Measurements from ENCODE around the gene LRRTM1.

LRRTM1 gene

DNA sequence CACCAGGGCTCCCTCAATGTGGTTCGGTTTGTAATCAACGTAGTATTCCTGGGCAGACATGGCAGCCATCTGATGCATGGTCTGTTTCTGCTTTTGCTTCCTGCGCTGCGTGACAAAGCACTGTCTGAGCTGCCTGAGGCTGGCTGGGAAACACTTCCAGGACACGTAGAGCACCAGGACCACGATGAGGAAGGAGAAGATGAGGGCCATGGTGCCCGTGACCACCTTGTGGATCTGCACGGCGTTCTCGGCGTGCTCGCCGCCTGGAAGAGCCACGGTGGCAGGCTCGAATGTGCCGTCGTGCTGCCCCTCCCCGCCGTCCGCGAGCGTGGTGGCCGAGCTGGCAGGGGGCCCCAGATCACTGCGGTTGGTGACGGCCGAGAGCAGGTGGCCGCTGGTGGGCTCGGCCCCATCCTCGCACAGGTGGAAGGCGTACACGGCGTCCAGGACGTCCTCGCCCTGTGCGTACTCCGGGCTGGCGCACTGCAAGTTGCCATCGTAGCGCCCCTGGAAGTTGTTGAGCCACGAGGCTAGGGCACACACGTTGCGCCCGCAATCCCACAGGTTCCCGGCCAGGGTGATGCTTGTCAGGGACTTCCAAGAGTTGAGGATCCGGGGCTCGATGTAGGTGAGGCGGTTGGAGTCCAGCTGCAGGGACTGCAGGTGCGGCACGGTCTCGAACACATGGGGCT lies 2.1 kb downstream of the LRRTM1 start:
- no peak for DNase-seq

- DNase-seq, result no peak
Measured at GRCh38 chr2:80302001-80302313, 2.6 kb downstream of the LRRTM1 start.

DNA sequence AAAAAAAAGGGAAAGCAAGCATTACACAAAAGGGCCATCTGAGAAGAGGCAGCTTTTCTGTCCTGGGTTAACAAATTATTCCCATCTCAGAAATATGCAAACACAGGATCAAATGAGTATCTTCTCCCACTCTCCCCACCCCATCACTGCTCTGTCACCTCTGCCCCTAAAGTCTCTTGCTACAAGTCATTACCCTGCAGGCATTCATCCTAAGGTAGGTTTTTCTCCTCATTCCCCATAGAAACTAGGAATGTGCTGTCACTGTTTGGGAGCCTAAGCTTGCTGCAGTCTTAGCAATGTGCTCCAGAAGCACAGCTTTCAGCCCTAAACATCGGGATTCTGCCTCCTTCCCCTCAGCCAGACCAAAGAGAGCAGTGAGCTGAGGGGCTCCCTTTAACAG lies 3.6 kb downstream of the LRRTM1 start:
- DNase-seq, result no peak

DNA sequence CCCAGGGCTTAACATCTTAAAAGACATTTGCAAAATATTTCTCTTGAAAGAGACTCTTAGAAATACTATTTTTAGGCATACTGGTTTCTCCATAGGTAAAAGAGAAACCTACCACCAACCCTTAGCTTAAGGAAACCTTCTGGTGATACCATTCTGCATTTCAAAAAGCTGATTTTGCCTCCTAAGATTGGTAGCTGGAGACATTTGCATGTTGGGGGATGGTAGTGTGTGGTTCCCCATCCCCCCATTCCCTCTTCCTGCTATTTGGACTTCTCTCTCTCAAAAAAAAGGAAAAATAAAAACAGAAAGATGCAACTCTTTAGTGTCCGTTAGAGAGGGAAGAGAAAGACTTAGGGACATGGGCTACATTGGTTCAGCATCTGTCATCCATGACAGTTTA lies 4.2 kb downstream of the LRRTM1 start:
- DNase-seq, result no peak

GRCh38 chr2:80299661-80300060 lies 4.9 kb downstream of the LRRTM1 start:
- no peak for DNase-seq

GRCh38 chr2:80298954-80299353 lies 5.6 kb downstream of the LRRTM1 start:
- DNase-seq, result no peak

DNA sequence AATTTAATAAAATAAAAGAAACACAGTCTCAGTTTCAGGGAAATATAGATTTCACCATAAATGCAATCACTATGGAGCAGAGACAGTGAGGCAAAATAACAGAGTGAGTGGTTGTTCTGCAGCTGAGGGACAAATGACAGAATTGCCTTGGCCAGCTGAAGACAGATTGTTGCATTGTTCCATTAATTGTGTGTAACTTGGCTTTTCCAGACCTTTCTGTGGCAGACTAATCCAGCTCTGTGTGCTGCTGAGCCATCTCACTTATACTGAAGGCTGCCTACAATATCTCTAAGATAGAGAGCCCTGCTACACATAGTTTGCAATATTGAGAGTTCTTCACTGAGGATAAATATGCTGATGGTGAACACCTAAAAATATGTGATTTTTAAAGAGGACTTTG lies 11.5 kb downstream of the LRRTM1 start:
- DNase-seq, result no peak

DNA sequence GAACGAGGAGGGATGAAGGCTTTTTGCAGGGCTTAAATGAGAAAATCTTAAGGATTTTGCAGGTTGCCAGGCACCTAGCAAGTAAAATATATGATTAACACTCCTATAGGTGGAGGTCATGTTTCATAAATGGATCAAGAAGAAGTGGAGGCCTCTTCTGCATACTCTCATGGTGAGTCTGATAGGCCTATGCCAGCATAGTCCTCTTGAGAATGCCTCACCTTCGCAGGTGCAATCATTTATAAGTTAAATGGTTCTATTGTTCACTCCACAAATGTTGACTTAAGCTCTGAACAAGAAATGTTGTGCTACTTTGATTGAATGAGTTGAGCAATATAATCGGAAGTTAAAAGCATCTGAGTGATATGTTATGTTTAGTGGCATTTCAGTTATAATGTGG lies 12.1 kb downstream of the LRRTM1 start:
- no peak for DNase-seq

- DNase-seq, result no peak
Measured at GRCh38 chr2:80291656-80292055, 12.9 kb downstream of the LRRTM1 start.

GRCh38 chr2:80288576-80288975 lies 16.0 kb downstream of the LRRTM1 start:
- no peak for DNase-seq

DNA sequence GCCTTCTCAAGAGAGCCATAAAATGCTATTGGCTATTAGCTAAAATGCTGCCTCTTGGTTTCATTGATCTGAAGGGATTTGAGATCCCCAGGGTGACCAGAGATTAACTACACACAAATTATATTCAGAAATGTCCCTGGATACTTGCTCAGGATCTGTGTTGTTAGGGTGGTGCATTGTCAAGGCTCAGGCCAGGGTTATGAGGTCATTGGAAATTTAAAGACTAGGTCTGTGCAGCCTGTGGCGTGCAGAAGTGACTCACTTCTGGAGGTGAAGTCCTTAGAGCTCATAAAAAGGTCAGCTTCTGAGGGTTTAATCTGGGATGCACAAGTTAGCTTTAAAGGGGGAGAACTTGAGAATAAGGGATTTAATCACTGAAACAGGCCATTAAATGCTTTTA lies 23.5 kb downstream of the LRRTM1 start:
- no peak for DNase-seq

GRCh38 chr2:80280598-80280997 lies 24.0 kb downstream of the LRRTM1 start:
- no peak for DNase-seq

- no peak for DNase-seq
Measured at GRCh38 chr2:80269806-80270205, 34.7 kb downstream of the LRRTM1 start.

DNA sequence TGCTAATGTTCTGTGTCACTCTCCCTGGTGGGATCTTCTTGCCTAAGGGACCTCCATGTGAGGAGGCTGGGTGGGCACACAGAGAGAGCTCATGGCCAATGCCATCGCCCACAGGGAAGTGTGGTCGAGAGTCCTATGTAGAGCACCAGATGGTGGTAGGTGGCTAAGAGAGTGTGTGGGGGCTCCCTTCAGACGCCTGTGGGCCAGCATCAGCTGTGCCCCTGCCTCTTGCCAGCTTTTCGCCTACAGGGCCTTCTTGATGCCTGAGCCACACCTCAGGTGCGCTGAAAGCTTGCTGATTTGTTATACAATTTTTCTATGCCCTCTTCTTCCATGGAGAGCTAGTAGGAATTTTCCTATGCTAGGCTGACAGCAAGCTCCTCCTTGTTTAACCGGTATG lies 38.3 kb downstream of the LRRTM1 start:
- no peak for DNase-seq

DNA sequence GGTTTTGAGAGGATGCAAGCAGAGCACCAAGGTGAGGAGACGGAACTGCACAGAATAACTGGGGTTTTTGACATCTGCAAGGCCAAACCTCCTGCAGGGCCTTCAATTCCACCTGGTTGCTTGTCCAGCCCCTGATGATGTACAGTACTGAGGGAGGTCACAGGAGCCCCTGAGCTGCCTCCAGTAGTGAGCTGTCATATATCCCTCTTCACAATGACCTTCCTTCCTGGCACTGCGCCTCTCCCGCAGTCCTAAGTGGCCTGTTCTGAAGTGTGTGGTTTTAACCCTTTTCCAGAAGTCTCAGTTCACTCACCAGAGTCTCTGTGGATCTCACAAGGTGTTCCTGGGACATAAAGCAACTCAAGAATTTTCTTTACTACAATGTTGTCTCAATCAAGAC lies 45.3 kb downstream of the LRRTM1 start:
- DNase-seq, result no peak

DNA sequence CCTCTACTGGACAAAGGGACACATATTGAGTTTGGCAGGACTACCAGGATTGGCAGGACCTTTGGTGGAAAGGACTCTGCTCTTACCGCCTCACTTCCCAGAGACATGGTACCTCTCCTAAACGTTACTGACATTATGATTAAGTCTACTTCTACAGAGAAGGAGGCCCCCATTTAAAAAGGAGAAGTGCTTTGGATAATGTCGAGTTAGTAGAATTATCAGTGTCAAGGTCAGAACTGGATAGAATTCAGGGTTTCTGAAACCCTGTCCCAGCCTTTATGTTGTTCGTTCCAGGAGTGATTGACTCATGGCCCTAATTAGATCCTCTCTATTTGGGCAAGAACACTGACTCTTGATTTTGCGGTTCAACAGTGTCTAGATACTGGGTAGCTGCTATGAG lies 45.8 kb downstream of the LRRTM1 start:
- DNase-seq, result no peak

DNA sequence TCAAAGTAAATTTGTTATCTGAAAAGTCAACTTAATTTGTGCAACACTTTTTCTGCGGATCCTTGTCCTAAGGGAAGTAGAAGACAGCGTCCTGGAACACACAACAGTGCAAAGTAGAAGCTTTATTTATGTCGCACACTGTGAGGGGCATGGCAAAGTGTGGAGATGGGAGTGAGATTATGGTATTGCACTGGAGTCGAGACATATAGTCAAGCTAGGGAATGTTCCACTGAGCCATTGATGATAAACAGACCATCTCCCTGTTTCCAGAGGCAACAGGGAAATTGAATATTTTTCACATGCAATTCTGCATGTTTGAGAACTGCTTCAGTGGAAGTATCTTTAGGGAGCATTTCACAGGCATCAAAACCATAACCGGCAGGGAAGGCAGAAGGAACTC lies 46.2 kb downstream of the LRRTM1 start:
- DNase-seq, result no peak

GRCh38 chr2:80257450-80257849 lies 47.1 kb downstream of the LRRTM1 start:
- no peak for DNase-seq

GRCh38 chr2:80256782-80257167 lies 47.8 kb downstream of the LRRTM1 start:
- no peak for DNase-seq

DNA sequence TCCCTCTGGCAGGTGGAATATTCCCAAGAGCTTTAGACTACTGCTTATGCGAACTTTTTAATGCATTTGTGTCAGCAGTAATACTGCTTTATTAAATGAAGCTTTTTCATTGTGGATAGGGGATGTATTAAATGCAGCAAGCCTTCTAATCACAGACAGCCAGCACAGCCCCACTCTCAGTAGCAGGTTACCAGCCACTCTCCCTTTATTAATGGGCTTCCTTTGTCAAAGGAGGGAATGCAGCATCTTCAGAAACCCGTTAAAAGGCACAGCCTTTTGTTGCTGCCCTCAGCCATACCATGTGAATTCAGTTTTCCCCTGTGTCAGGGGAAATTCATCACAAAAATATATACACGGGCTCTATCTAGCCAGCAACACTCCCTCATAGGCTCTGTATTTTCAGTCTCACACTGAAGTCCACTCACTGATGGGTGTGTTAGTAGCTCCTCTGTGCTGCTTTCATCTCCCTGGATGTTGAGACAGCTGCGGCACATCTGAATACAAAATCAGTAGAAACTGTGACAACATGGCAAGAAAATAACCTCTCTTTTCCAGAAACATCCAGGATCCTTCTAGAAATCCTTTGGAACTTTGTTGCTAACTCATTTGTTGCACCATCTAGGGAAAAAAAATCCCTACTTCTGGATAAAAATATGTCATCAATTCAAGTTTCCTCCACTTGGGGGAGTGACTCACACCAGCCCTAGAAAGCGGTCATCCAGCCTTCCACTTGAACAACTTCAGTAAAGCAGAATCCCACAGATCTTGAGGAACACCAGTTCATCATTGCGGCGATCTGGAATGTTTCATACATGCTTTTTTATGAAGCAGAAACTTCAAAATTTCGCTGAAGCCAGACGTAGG lies 48.4 kb downstream of the LRRTM1 start:
- no peak for DNase-seq

- DNase-seq, result no peak
Measured at GRCh38 chr2:80252294-80252986, 52.1 kb downstream of the LRRTM1 start.
